ENCODE results near the gene DEGS2. TPM values are rescaled to one million over a fixed set of nuclear protein-coding genes. Genes with fewer than 3 reads are reported as not detected.

The DEGS2 gene
- total and polyA plus RNA-seq, 10 donors, result 0.33 to 3.2 (median 1.3) TPM

DNA sequence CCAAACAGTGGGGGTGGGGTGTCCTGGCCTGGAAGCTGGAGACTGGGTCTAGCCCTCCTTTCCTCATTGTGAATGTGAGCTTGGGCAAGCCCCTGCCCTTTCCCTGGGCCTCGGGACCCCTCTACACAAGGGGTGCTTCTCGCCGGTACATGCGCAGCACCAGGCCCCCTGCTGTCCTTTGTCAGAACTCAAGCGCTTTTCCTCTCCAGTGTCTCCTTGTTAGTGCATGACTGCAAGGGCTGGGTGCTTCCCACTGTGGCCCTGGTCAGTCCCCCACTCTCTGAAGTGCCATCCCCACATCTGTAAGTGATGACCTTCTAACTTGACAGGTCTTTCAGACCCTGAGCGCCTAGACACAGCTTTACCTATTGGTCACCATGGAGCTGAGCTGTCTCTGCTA lies 44.2 kb downstream of the DEGS2 start:
- 94 to 99% (median 97%) methylated on average over 6 of the region's 6 CpGs for WGBS, 5 donors
- DNase-seq, result peak; percentile 31
- Histone ChIP-seq H3K27ac (no peak overlapping the region), H3K36me3 (peaks cover 0 to 97% (median 39%) of the 10 kb centered on the region in 6 donors), H3K4me1 (peaks cover 0 to 49% (median 4%) of the 10 kb centered on the region in 6 donors), H3K27me3 (replicated peaks in 1 of 7) (no peaks in the 10 kb centered on the region), H3K9me3 (no peaks in the 10 kb centered on the region), H3K4me3 (no peak overlapping the region)
- intact Hi-C loops (cut with DNase I; ENCODE audit: low total_unique reads), result no loop called here
- TF ChIP-seq, protein P1, sequence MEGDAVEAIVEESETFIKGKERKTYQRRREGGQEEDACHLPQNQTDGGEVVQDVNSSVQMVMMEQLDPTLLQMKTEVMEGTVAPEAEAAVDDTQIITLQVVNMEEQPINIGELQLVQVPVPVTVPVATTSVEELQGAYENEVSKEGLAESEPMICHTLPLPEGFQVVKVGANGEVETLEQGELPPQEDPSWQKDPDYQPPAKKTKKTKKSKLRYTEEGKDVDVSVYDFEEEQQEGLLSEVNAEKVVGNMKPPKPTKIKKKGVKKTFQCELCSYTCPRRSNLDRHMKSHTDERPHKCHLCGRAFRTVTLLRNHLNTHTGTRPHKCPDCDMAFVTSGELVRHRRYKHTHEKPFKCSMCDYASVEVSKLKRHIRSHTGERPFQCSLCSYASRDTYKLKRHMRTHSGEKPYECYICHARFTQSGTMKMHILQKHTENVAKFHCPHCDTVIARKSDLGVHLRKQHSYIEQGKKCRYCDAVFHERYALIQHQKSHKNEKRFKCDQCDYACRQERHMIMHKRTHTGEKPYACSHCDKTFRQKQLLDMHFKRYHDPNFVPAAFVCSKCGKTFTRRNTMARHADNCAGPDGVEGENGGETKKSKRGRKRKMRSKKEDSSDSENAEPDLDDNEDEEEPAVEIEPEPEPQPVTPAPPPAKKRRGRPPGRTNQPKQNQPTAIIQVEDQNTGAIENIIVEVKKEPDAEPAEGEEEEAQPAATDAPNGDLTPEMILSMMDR (IDR thresholded peaks at IDR 0.05 in 8 of 11, conservative IDR thresholded peaks at IDR 0.05 in 3 of 11), result no peak
- TF ChIP-seq POLR2A (IDR thresholded peaks at IDR 0.05), result no peak
- no peak for TF ChIP-seq POLR2AphosphoS5 (IDR thresholded peaks at IDR 0.05)

DNA sequence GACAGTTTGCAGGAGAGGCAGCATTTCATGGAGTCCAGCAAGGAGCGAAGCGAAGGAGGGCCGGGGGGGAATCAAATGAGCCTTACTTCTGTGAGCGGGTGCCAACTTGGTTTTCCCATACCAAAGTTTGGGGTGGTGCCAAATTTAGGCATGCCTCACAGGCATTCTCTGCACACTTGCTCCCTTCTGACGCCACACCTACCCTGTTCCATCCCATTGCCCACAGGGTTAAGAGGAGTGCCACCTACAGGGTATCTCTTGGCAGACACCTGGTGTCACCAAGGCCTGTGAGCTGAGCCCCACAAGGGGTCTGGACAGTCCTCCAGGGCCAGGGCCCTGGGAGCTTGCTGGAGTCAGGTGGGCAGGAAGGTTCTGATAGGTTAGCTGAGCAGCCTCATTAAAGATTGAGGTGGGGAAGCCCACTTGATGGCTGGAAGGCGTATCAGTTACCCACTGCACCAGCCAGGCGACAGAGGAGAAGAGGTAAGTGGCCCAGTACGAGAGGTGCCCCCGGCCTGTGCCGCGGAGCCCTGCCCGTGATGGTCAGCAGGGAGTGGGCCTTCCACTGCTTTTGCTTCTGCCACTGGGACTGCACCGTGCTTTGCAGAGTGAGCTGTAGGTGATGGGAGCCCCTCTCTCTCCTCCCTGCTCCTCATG lies 45.2 kb downstream of the DEGS2 start:
- H3K36me3 ChIP-seq, result peaks cover 0 to 97% (median 45%) of the 10 kb centered on the region in 6 donors
- no peak overlapping the region for H3K27ac ChIP-seq
- peaks cover 0 to 54% (median 4%) of the 10 kb centered on the region in 6 donors for H3K4me1 ChIP-seq
- TF ChIP-seq, protein P1 (IDR thresholded peaks at IDR 0.05 in 8 of 11, conservative IDR thresholded peaks at IDR 0.05 in 3 of 11), result no peak
- TF ChIP-seq POLR2AphosphoS5 (IDR thresholded peaks at IDR 0.05), result peak in 2 of 3 donors; percentile 14 to 44
- TF ChIP-seq POLR2A (IDR thresholded peaks at IDR 0.05), result no peak
- intact Hi-C loops (cut with DNase I; ENCODE audit: low total_unique reads), result no loop called here
- H3K27me3 ChIP-seq (replicated peaks in 1 of 7), result no peaks in the 10 kb centered on the region
- H3K9me3 ChIP-seq, result no peaks in the 10 kb centered on the region
- peak; percentile 41 for DNase-seq
- 93 to 96% (median 94%) methylated on average over 13 of the region's 13 CpGs for WGBS, 5 donors
- H3K4me3 ChIP-seq, result no peak overlapping the region

GRCh38 chr14:100111931-100112704 lies 47.3 kb downstream of the DEGS2 start:
- H3K27ac ChIP-seq, result no peak overlapping the region
- TF ChIP-seq POLR2AphosphoS5 (IDR thresholded peaks at IDR 0.05) (no peak), POLR2A (IDR thresholded peaks at IDR 0.05) (no peak)
- TF ChIP-seq, protein P1 (IDR thresholded peaks at IDR 0.05 in 8 of 11, conservative IDR thresholded peaks at IDR 0.05 in 3 of 11), result no peak
- 90 to 94% (median 91%) methylated on average over 11 of the region's 11 CpGs for whole genome bisulfite sequencing, 5 donors
- no peaks in the 10 kb centered on the region for H3K9me3 ChIP-seq
- H3K4me3 ChIP-seq, result no peak overlapping the region
- intact Hi-C loops (cut with DNase I; ENCODE audit: low total_unique reads), result no loop called here
- H3K4me1 ChIP-seq, result peaks cover 3 to 58% (median 20%) of the 10 kb centered on the region in 6 donors
- peak; percentile 38 for DNase-seq
- H3K27me3 ChIP-seq (replicated peaks in 1 of 7), result no peaks in the 10 kb centered on the region
- H3K36me3 ChIP-seq, result peaks cover 0 to 97% (median 45%) of the 10 kb centered on the region in 6 donors

- DNase-seq, result no peak
- Histone ChIP-seq H3K27me3 (replicated peaks in 1 of 7) (no peaks in the 10 kb centered on the region), H3K9me3 (no peaks in the 10 kb centered on the region), H3K36me3 (peaks cover 0 to 97% (median 37%) of the 10 kb centered on the region in 6 donors), H3K4me3 (no peak overlapping the region), H3K4me1 (peaks cover 16 to 64% (median 33%) of the 10 kb centered on the region in 6 donors), H3K27ac (no peak overlapping the region)
- WGBS, 5 donors, result 74 to 81% (median 75%) methylated on average over 6 of the region's 6 CpGs
- TF ChIP-seq POLR2AphosphoS5 (IDR thresholded peaks at IDR 0.05), result peak in 2 of 3 donors; percentile 25 to 36
- no peak for TF ChIP-seq POLR2A (IDR thresholded peaks at IDR 0.05)
- intact Hi-C loops (cut with DNase I; ENCODE audit: low total_unique reads), result no loop called here
These were observed 48.6 kb downstream of the DEGS2 start for GRCh38 chr14:100110816-100111215.

Data from spleen (tissue), 11 donors.